Lung microvascular endothelial cell (primary cell): ENCODE data around the gene ZNF726. TPM values are rescaled to one million over a fixed set of nuclear protein-coding genes. Genes with fewer than 3 reads are reported as not detected.
"Not testable (repeated sequence)": the region's sequence is repeated elsewhere in the genome, so short reads cannot be mapped to it uniquely, and the experiment has no call there.

Experiments
- DNase-seq, 2 donors: peaks; one replicate each; pipeline versions ENCODE4 v3.0.0 to v3.0.0-alpha.2; 2010; ENCODE audit warnings: low read depth in 2 of 2
- total RNA-seq: library from RNA; depleted of rRNA; stranded (reverse); fragments of >200 nt; gene quantifications from 2 replicates; pipeline ENCODE4 v1.2.1, GENCODE V29; 2014

ZNF726 gene
- total RNA-seq, 1 donor from 2014 or later = 2.8 TPM

DNA sequence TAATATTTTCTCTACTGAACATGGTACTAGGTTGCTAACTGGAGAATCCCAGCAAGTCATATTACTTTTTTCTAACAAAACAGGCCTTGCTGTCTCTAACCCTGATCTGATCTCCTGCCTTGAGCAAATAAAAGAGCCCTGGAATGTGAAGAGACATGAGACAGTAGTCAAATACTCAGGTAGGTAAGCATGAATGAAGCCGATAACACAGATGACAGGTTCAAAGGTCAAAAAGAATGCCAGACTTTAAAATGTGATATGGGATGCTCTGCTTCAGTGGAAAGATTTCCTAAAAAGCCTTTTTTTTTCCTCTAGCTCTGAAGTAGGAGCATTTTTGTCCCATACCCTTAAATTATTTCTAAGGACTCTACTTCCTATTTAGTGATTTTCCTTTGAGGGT, 28.7 kb downstream of the ZNF726 start:
- DNase-seq = no peak

DNA sequence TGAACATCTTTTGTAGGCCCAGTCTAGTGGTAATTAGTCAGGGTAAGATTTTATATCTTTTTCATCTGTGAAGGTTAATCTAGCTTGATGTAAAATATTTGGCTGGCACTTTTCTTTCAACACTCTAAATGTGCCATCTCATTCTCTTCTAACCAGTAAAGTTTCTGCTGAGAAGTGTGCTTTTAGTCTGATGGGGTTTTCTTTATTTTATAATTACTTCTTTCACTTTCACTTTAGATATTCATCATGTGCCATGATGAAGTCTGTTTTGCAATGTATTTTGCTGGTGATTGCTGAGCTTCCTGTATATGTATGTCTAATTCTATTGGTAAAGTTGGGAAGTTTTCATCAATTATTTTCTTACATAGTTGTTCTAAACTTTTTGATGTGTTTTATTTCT, 31.9 kb downstream of the ZNF726 start:
- no peak for DNase-seq

- DNase-seq = no peak
Observed at GRCh38 chr19:23949611-23950010, 34.9 kb downstream of the ZNF726 start.

GRCh38 chr19:23956051-23956450, 41.4 kb downstream of the ZNF726 start:
- DNase-seq = no peak

GRCh38 chr19:23957660-23958281, 43.1 kb downstream of the ZNF726 start:
- DNase-seq = no peak

GRCh38 chr19:23963396-23963795, 48.7 kb downstream of the ZNF726 start:
- DNase-seq = not testable (repeated sequence)

DNA sequence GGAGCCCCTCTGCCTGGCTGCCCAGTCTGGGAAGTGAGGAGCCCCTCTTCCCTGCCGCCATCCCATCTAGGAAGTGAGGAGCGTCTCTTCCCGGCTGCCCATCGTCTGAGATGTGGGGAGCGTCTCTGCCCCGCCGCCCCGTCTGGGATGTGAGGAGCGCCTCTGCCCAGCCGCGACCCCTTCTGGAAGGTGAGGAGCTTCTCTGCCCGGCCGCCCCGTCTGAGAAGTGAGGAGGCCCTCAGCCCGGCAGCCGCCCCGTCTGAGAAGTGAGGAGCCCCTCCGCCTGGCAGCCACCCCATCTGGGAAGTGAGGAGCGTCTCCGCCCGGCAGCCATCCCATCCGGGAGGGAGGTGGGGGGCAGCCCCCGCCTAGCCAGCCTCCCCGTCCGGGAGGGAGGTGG, 49.2 kb downstream of the ZNF726 start:
- not testable (repeated sequence) for DNase-seq

DNA sequence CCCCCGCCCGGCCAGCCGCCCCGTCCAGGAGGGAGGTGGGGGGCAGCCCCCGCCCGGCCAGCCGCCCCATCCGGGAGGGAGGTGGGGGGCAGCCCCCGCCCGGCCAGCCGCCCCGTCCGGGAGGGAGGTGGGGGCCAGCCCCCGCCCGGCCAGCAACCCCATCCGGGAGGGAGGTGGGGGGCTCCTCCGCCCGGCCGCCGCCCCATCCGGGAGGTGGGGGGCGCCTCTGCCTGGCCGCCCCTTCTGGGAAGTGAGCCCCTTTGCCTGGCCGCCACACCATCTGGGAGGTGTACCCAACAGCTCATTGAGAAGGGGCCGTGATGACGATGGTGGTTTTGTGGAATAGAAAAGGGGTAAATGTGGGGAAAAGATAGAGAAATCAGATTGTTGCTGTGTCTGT, 49.6 kb downstream of the ZNF726 start:
- DNase-seq = not testable (repeated sequence)

GRCh38 chr19:23969630-23970029, 54.9 kb downstream of the ZNF726 start:
- DNase-seq = no peak

DNA sequence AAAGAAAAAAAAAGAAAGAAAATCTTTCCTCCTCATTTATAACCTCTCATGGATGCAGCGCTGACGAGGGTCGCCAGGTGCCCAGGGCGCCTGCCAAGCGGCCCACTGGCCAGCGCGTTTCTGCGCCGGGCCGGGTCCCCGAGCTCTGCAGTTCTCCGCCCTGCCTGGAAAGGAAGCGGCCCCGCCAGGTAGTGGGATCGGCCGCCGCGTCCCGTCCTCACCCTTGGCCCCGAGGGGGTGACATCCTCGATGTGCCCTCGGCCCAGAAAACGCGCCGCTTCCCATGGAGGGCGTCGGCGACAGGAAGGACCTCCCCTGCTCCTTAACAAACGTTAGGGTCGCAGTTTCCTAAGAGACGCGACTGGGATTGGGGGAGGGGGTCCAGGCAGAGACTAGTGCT, 56.9 kb downstream of the ZNF726 start:
- no peak for DNase-seq

DNA sequence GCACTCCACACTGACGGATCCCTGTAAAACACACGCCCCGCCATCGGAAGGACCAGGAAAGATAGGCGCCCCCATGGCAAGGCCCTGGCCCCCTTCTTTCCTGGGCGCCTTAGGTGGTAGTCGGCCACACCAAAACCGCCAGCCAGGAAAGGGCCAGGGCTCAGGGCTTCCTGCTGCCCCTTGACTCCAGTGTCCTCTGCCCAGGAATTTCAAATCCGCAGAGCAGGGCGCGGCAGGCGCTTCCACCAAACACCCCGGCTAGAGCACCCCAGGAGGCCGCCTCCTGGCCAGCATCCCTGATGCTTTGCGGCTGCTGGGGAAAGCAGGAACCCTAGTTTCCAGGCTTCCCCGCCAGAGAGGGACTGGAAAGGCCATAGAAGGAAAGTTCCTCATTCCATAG, 57.5 kb downstream of the ZNF726 start:
- no peak for DNase-seq

DNA sequence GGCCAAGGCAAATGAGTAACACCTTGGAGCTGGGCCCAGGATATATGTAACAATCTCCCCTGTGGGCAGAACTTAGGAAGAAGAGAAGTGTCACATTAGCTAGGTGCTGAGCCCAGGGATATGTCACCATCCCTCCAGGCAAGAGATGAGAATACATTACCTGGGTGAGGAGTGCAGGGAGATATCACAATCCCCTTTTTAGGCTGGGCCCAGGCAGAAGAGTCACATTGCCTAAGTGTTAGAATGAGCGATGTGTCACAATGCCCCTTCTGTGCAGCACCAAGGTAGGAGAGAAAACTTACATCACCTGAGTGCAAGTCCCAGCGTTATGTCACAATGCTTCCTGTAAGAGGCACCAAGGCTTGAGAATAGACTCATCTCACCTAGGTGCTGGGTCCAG, 60.3 kb downstream of the ZNF726 start:
- no peak for DNase-seq

GRCh38 chr19:23976631-23977030, 61.9 kb downstream of the ZNF726 start:
- not testable (repeated sequence) for DNase-seq

GRCh38 chr19:23977256-23977655, 62.6 kb downstream of the ZNF726 start:
- DNase-seq = not testable (repeated sequence)

DNA sequence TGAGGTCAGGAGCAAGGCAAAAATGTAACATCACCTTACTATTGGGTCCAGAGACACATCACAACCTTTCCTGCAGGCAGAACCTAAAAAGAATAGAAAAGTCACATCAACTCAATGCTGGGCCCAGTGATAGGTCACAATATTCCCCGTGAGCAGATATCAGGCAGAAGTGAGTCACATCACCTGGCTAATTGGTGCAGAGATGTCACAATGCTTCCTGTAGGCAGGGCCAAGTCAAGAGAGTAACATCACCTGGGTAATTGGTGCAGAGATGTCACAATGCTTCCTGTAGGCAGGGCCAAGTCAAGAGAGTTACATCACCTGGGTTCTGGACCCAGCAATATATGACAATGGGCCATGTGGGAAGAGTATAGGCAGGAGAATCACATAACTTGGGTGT, 63.4 kb downstream of the ZNF726 start:
- no peak for DNase-seq

DNA sequence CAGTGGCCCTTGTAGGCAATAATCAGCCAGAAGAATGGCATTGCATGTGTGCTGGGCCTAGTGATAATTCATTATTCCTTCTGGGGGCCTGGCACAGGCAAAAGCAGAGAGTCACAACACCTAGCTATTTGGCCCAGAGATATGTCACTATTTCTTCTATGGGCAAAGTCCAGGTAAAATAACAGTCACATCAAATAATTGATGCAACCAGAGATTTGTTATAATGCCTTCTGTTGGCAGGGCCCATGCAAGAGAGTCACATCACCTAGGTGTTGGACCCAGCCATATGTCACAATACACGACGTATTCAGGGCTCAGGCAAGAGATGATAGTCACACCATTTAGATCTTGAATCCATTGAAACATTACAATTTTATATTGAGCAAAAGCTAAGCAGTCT, 66.1 kb downstream of the ZNF726 start:
- no peak for DNase-seq

- DNase-seq = no peak
Observed at GRCh38 chr19:23981863-23982262, 67.2 kb downstream of the ZNF726 start.

- no peak for DNase-seq
Observed at GRCh38 chr19:23983406-23983805, 68.7 kb downstream of the ZNF726 start.

Other genes with a start within 250 kb of the ZNF726 start
- 4.8 and 9.5 TPM in 2 replicates for gene ZNF675, start 227.7 kb upstream of the ZNF726 start, total RNA-seq
- gene ZNF681, start 156.0 kb upstream of the ZNF726 start, total RNA-seq = 0.65 and 1.8 TPM in 2 replicates
- 11.3 and 16.9 TPM in 2 replicates for gene ZNF254, start 172.3 kb downstream of the ZNF726 start, total RNA-seq